Activated T-helper 2 cell treated with anti-CD3 and anti-CD28 coated beads, Interferon-gamma antibody, Interleukin-2, Interleukin-4, amounts not matched to agents 10 μg/mL and 5 μg/mL and 100 μg/mL, durations not matched to agents 14 hours and 24 hours and 36 hours (primary cell): ENCODE results near the gene GATA3. TPM values are rescaled to one million over a fixed set of nuclear protein-coding genes. Genes with fewer than 3 reads are reported as not detected.
A peak's percentile ranks its signal among the peaks of the same experiment; 100 is the strongest.

Source experiments
- DNase-seq: peaks from one replicate; pipeline ENCODE4 v3.0.0; 2021; ENCODE audit warnings: low spot score
- H3K27ac Mint-ChIP-seq: one replicate; pipeline ENCODE4 v1.8.0; 2021; ENCODE audit warnings: mixed read lengths
- H3K27me3 Mint-ChIP-seq: one replicate; pipeline ENCODE4 v1.8.0; 2021; ENCODE audit warnings: low read depth, mixed read lengths
- H3K36me3 Mint-ChIP-seq: one replicate; pipeline ENCODE4 v1.8.0; 2021; ENCODE audit warnings: low read depth, mixed read lengths
- H3K4me1 Mint-ChIP-seq: one replicate; pipeline ENCODE4 v1.8.0; 2021; ENCODE audit warnings: low read depth, mixed read lengths
- H3K4me3 Mint-ChIP-seq: one replicate; pipeline ENCODE4 v1.8.0; 2021; ENCODE audit warnings: low read depth, mild to moderate bottlenecking, moderate library complexity, mixed read lengths
- H3K9me3 Mint-ChIP-seq: one replicate; pipeline ENCODE4 v1.8.0; 2021; ENCODE audit warnings: mixed read lengths
- intact Hi-C: fragments of 100-400 bp; cut with micrococcal nuclease; formaldehyde crosslinking; loops from one replicate; pipeline ENCODE4 v1.15.1; 2023
- total RNA-seq: library from RNA; stranded (reverse); gene quantifications from 2 replicates; pipeline ENCODE4 v1.2.3, GENCODE V29; 2022

Gene GATA3
- total RNA-seq, 1 donor from 2014 or later, result 293 TPM

DNA sequence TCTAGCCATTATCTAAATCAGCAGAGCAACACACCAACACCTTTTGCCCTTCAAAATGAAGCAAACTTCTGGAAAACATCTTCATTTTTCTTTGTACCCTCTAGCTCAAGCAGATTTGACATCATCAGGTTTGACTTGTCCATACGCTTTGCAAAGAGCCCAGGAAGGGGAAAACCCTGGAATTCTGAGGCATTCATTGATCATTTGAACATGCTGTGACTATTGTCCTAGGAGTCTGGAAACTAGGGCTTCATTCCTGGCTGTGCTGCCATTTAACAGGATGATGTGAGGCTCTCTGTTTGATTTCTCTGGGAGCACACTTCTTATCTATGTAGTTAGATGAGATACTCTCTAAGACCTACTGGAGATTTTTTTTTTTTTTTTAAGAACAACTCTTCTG is 23.5 kb downstream of the GATA3 start:
- no peaks in the 10 kb centered on the region for H3K9me3 Mint-ChIP-seq
- H3K27ac Mint-ChIP-seq, result peak overlapping the region; percentile 63
- no peaks in the 10 kb centered on the region for H3K27me3 Mint-ChIP-seq
- intact Hi-C loops, result no loop called here
- H3K36me3 Mint-ChIP-seq, result peaks cover 74% of the 10 kb centered on the region
- H3K4me3 Mint-ChIP-seq, result no peak overlapping the region
- H3K4me1 Mint-ChIP-seq, result peaks cover 42% of the 10 kb centered on the region
- DNase-seq, result no peak

GRCh38 chr10:8079126-8079525 is 24.6 kb downstream of the GATA3 start:
- Mint-ChIP-seq H3K36me3 (peaks cover 70% of the 10 kb centered on the region), H3K4me3 (no peak overlapping the region), H3K9me3 (no peaks in the 10 kb centered on the region), H3K27ac (no peak overlapping the region), H3K4me1 (peaks cover 32% of the 10 kb centered on the region), H3K27me3 (no peaks in the 10 kb centered on the region)
- intact Hi-C loops, result no loop called here
- no peak for DNase-seq

GRCh38 chr10:8084799-8085198 is 30.3 kb downstream of the GATA3 start:
- intact Hi-C loops, result no loop called here

GRCh38 chr10:8085251-8085650 is 30.8 kb downstream of the GATA3 start:
- Mint-ChIP-seq H3K27me3 (no peaks in the 10 kb centered on the region), H3K27ac (no peak overlapping the region), H3K4me1 (peaks cover 32% of the 10 kb centered on the region), H3K9me3 (no peaks in the 10 kb centered on the region), H3K36me3 (peaks cover 48% of the 10 kb centered on the region), H3K4me3 (no peak overlapping the region)
- intact Hi-C loops, result no loop called here
- no peak for DNase-seq

More at GRCh38 chr10:8084799-8085198, 30.3 kb downstream of the GATA3 start:
- H3K36me3 Mint-ChIP-seq, result peaks cover 48% of the 10 kb centered on the region
- no peaks in the 10 kb centered on the region for H3K27me3 Mint-ChIP-seq
- no peak overlapping the region for H3K4me3 Mint-ChIP-seq
- no peak overlapping the region for H3K27ac Mint-ChIP-seq
- no peak for DNase-seq
- no peaks in the 10 kb centered on the region for H3K9me3 Mint-ChIP-seq
- peaks cover 32% of the 10 kb centered on the region for H3K4me1 Mint-ChIP-seq

GRCh38 chr10:8086315-8086714 is 31.8 kb downstream of the GATA3 start:
- H3K4me3 Mint-ChIP-seq, result no peak overlapping the region
- no peak for DNase-seq
- H3K36me3 Mint-ChIP-seq, result peaks cover 38% of the 10 kb centered on the region
- no peaks in the 10 kb centered on the region for H3K27me3 Mint-ChIP-seq
- intact Hi-C loops, result no loop called here
- no peaks in the 10 kb centered on the region for H3K9me3 Mint-ChIP-seq
- H3K4me1 Mint-ChIP-seq, result peaks cover 38% of the 10 kb centered on the region
- no peak overlapping the region for H3K27ac Mint-ChIP-seq

- peak; percentile 47 for DNase-seq
- Mint-ChIP-seq H3K36me3 (peaks cover 22% of the 10 kb centered on the region), H3K4me3 (no peak overlapping the region), H3K27ac (peak overlapping the region; percentile 71), H3K4me1 (peaks cover 42% of the 10 kb centered on the region), H3K27me3 (no peaks in the 10 kb centered on the region), H3K9me3 (no peaks in the 10 kb centered on the region)
- intact Hi-C loops, result loop anchor here (1.0 kb wide), 1 partner anchor 43 kb away; no protein-coding TSS in a partner anchor
These were observed 34.0 kb downstream of the GATA3 start for GRCh38 chr10:8088504-8088903.

DNA sequence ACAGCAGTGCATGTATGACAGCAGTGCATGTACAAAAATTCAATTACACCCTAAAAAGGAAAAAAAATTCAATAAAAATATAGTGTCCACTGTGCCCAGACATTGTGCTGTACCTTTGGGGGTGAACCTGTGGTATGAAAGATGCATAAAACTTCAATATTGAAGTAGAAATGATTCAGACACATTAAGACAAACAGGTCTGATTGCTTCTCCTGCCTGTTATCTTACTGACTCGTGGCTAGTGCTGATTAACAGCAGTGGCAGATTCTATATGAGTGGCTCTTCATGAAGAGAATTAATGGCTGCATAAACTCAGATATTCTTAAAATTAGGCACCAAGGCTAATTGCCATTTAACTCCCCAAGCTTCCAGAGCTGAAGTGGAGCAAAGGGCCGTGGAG is 37.9 kb downstream of the GATA3 start:
- Mint-ChIP-seq H3K9me3 (no peaks in the 10 kb centered on the region), H3K27ac (no peak overlapping the region), H3K4me3 (no peak overlapping the region), H3K4me1 (peaks cover 50% of the 10 kb centered on the region), H3K27me3 (no peaks in the 10 kb centered on the region), H3K36me3 (peaks cover 21% of the 10 kb centered on the region)
- intact Hi-C loops, result no loop called here
- DNase-seq, result no peak

DNA sequence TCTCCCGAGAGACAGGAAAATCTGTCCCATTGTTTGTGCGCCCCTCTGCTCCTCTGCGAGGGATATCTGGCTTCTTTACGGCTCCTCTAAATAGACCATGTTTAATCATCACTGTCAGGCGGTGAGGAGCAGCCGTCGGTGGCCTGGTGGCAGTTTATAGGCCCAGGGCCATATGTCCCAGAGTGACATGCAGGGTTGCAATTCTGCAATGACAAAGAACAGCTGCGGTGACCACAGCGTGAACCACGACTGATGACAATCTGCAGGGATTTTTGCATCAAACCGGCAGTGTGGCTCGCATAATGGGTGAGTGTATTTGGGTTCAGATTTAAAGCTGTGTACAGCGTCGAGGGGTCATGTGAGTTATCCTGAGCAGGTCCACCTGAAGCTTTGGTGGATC is 41.5 kb downstream of the GATA3 start:
- peaks cover 39% of the 10 kb centered on the region for H3K4me1 Mint-ChIP-seq
- intact Hi-C loops, result no loop called here
- no peak overlapping the region for H3K27ac Mint-ChIP-seq
- H3K27me3 Mint-ChIP-seq, result no peaks in the 10 kb centered on the region
- peaks cover 19% of the 10 kb centered on the region for H3K36me3 Mint-ChIP-seq
- DNase-seq, result no peak
- H3K9me3 Mint-ChIP-seq, result no peaks in the 10 kb centered on the region
- no peak overlapping the region for H3K4me3 Mint-ChIP-seq

GRCh38 chr10:8096931-8097330 is 42.4 kb downstream of the GATA3 start:
- no peaks in the 10 kb centered on the region for H3K9me3 Mint-ChIP-seq
- intact Hi-C loops, result no loop called here
- no peaks in the 10 kb centered on the region for H3K27me3 Mint-ChIP-seq

DNA sequence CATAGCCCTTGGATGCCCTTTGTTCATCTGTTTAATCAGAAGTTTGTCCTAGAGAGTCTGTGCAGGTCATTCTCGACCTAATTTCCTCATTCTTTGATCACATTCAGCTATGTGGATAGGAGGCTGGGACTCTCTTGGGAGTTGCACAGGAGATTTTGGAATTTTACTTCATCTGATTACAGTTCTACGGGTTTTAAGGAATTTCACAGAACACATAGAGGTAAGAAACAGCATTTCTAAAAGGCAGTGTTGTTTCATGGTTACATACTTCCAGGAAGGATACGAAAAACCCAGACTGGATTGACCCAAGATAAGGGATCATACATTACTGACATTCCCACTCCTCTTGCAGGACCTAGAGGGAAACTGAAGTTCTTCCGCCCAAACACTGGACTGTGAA is 45.9 kb downstream of the GATA3 start:
- no peak overlapping the region for H3K27ac Mint-ChIP-seq
- intact Hi-C loops, result no loop called here
- no peak overlapping the region for H3K4me3 Mint-ChIP-seq
- H3K4me1 Mint-ChIP-seq, result peaks cover 27% of the 10 kb centered on the region
- H3K27me3 Mint-ChIP-seq, result no peaks in the 10 kb centered on the region
- H3K36me3 Mint-ChIP-seq, result peaks cover 14% of the 10 kb centered on the region
- no peaks in the 10 kb centered on the region for H3K9me3 Mint-ChIP-seq
- no peak for DNase-seq

More at GRCh38 chr10:8096931-8097330, 42.4 kb downstream of the GATA3 start:
- no peak for DNase-seq
- peaks cover 19% of the 10 kb centered on the region for H3K36me3 Mint-ChIP-seq
- H3K27ac Mint-ChIP-seq, result no peak overlapping the region
- H3K4me1 Mint-ChIP-seq, result peaks cover 37% of the 10 kb centered on the region
- no peak overlapping the region for H3K4me3 Mint-ChIP-seq

- H3K4me3 Mint-ChIP-seq, result no peak overlapping the region
- H3K36me3 Mint-ChIP-seq, result peaks cover 3% of the 10 kb centered on the region
- intact Hi-C loops, result no loop called here
- no peak overlapping the region for H3K27ac Mint-ChIP-seq
- H3K4me1 Mint-ChIP-seq, result peaks cover 13% of the 10 kb centered on the region
- no peak for DNase-seq
- H3K27me3 Mint-ChIP-seq, result peaks cover 3% of the 10 kb centered on the region
- H3K9me3 Mint-ChIP-seq, result no peaks in the 10 kb centered on the region
These were observed 48.4 kb downstream of the GATA3 start for GRCh38 chr10:8102708-8103401.

DNA sequence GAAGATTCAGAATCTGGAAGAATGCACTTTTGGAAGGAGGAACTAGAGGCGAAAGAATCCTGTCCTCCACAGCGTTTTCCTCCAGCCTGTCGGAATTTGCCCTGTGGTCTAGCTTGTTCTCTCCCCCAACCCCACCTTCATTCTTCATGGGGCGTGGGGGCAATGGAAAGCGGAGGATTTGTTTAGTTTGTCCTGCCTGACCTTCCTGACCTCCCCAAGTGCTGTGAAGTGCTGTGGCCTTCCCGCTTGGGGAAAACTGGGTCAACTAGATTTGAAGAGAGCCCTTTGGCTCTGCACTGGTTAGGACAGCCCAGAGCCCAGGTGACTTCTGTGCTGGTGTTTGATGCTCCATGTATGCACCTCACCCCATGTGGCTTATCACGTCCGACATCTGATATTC is 49.1 kb downstream of the GATA3 start:
- Mint-ChIP-seq H3K9me3 (no peaks in the 10 kb centered on the region), H3K4me3 (no peak overlapping the region), H3K36me3 (peaks cover 3% of the 10 kb centered on the region), H3K27ac (no peak overlapping the region), H3K4me1 (peaks cover 13% of the 10 kb centered on the region), H3K27me3 (peaks cover 3% of the 10 kb centered on the region)
- DNase-seq, result no peak
- intact Hi-C loops, result no loop called here

DNA sequence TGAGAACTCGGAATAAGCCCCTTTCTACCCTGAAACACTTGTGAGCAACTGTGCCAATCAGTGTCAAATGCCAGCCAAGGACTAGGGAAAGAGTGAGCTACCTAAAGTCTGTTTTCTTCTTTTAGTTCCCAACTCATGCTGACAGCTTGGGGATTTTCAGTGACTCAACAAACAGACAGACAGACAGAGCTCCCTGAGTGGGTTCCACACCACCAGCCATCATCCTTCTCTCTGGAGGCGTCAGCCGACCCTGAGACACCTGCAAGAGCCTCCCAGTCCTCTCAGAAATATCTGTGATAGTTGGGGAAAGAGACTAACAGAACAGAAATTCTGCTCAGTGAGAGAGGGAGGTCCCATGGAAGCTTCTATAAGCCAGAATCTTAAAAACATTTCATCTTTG is 49.5 kb downstream of the GATA3 start:
- no peak for DNase-seq
- Mint-ChIP-seq H3K36me3 (peaks cover 3% of the 10 kb centered on the region), H3K27me3 (peaks cover 3% of the 10 kb centered on the region), H3K4me3 (no peak overlapping the region), H3K9me3 (no peaks in the 10 kb centered on the region), H3K27ac (no peak overlapping the region), H3K4me1 (peaks cover 13% of the 10 kb centered on the region)
- intact Hi-C loops, result no loop called here
